Thyroid gland (tissue), 4 donors: ENCODE measurements around the gene NTRK2.

Experiments
- CTCF ChIP-seq, 6 experiments: fragments of 200-600 bp in 3 of 6; fragments of 450-650 bp in 3 of 6; sonication (generic) in 3 of 6; IDR thresholded peaks; one replicate each; pipeline ENCODE4 v1.5.1; 2016 to 2019; ENCODE audit warnings: antibody characterized with exemption in 6 of 6, mild to moderate bottlenecking in 2 of 6, inconsistent platforms in 1 of 6, moderate library complexity in 1 of 6
- POLR2A ChIP-seq, 2 donors: fragments of 450-650 bp; IDR thresholded peaks; one replicate each; pipeline ENCODE4 v1.6.1; 2017; ENCODE audit warnings: antibody characterized with exemption in 2 of 2, mild to moderate bottlenecking in 2 of 2, moderate library complexity in 1 of 2

DNA sequence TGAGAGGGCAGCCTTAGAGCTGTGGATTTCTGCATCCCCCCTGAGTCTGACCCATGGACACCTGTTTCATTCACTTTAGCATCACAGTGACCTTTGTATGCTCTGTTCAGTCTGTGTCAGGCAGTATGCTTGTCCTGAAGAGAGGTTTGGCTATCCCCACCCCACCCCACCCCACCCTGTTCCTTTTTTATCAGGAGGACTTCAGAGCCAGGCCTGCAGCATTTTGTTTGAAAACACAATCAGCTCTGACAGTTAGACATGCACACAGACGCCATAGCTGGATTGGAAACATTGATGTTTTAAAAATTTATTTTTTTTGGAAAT, 142.2 kb downstream of the NTRK2 start:
- no peak for TF ChIP-seq CTCF (IDR thresholded peaks at IDR 0.05)
- TF ChIP-seq POLR2A (IDR thresholded peaks at IDR 0.05) = no peak
